ENCODE results near the gene DHH. TPM values are rescaled to one million over a fixed set of nuclear protein-coding genes. Genes with fewer than 3 reads are reported as not detected.

Gene DHH
- total and polyA plus RNA-seq, 9 of the 15 experiments (the other 6 are each of a cell fraction or from before 2014, with no cell fraction given) = 0.07 to 2.6 (median 0.54) TPM

DNA sequence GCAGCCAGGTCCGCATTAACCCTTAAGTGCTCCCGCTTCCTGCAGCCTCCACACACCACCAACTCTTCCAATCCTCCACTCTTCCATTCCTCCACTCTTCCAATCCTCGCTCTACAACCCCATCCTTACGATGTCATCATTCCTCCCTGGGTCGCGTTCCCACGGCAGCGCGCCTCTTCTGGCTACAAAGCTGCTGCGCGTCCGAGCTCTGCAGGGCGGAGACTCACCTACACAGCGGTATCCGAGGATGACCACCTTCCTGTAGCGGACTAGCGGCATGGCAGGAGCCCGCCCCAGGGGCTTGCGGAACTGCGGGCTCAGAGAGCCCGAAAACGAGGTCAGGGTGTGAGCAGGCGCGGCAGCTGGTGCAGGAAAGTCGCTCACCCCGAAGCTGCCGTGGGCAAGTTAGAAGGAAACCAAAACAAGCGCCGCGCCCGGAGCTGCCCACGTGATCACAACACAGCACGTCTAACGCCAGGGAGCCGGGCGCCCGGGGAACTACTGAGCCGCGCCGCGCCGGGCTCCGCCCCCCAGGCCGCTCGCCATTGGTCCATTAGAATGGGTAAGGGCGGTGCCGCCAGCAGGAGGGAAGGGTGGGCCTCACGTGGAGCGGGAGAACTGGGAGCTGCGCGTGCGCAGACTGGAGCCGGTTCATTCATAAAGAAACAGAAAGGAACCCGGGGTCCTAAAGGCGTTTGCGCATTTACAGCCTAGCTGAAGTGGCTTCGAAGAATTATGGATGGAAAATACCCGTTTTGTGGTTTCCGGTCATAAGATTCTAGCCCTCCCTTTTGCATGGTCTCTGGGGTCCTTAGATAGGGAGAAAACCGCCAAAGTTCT lies 24.9 kb downstream of the DHH start, which contains the start of gene RHEBL1 (continued):
- no peak for TF ChIP-seq ZNF445 (CRISPR knock-in tag; IDR thresholded peaks at IDR 0.05; ENCODE audit: low read depth)
- TF ChIP-seq KDM4B (IDR thresholded peaks at IDR 0.05; ENCODE audit: borderline replicate concordance in 2 of 2, low read depth in 1 of 2) = peak in 1 of 2 experiments; percentile 45; a peak in 1 of 4 replicates
- no peak for TF ChIP-seq KLF6 (CRISPR knock-in tag; IDR thresholded peaks at IDR 0.05; ENCODE audit: borderline replicate concordance)
- TF ChIP-seq, protein P1, sequence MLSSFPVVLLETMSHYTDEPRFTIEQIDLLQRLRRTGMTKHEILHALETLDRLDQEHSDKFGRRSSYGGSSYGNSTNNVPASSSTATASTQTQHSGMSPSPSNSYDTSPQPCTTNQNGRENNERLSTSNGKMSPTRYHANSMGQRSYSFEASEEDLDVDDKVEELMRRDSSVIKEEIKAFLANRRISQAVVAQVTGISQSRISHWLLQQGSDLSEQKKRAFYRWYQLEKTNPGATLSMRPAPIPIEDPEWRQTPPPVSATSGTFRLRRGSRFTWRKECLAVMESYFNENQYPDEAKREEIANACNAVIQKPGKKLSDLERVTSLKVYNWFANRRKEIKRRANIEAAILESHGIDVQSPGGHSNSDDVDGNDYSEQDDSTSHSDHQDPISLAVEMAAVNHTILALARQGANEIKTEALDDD (IDR thresholded peaks at IDR 0.05) = no peak
- TF ChIP-seq DPF2 (IDR thresholded peaks at IDR 0.05) = peak; percentile 27
- no peak for TF ChIP-seq XRCC4 (IDR thresholded peaks at IDR 0.05; ENCODE audit: extremely low read depth, insufficient read depth, insufficient read length)
- peak; percentile 53 for TF ChIP-seq ARID1B (IDR thresholded peaks at IDR 0.05)
- no peak for TF ChIP-seq HDAC6 (IDR thresholded peaks at IDR 0.05; ENCODE audit: low read depth, low read length)
- TF ChIP-seq HDAC2 (IDR thresholded peaks at IDR 0.05) = peak; percentile 97
- peak; percentile 89 for TF ChIP-seq RBBP5 (IDR thresholded peaks at IDR 0.05; ENCODE audit: borderline replicate concordance, insufficient read depth, low read length, poor library complexity, severe bottlenecking)
- 0 out of 2 replicates have a peak, but pooled peaks have one; percentile 51 for TF ChIP-seq SMARCE1 (IDR thresholded peaks at IDR 0.05)
- TF ChIP-seq ZNF3 (CRISPR knock-in tag; IDR thresholded peaks at IDR 0.05) = no peak
- no peak for TF ChIP-seq SP2 (IDR thresholded peaks at IDR 0.05; ENCODE audit: extremely low read depth, low read depth, low read length, poor library complexity, severe bottlenecking)
- no peak for TF ChIP-seq ZNF644 (tag; IDR thresholded peaks at IDR 0.05; ENCODE audit: low read depth)
- no peak for TF ChIP-seq TCFL5 (CRISPR knock-in tag; conservative IDR thresholded peaks at IDR 0.05)
- no peak for TF ChIP-seq MTA2 (IDR thresholded peaks at IDR 0.05; ENCODE audit: low read depth)
- TF ChIP-seq, protein P2, sequence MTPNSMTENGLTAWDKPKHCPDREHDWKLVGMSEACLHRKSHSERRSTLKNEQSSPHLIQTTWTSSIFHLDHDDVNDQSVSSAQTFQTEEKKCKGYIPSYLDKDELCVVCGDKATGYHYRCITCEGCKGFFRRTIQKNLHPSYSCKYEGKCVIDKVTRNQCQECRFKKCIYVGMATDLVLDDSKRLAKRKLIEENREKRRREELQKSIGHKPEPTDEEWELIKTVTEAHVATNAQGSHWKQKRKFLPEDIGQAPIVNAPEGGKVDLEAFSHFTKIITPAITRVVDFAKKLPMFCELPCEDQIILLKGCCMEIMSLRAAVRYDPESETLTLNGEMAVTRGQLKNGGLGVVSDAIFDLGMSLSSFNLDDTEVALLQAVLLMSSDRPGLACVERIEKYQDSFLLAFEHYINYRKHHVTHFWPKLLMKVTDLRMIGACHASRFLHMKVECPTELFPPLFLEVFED (CRISPR knock-in tag; conservative IDR thresholded peaks at IDR 0.05) = no peak
- no peak for TF ChIP-seq CHD1 (IDR thresholded peaks at IDR 0.05; ENCODE audit: low read length)
- TF ChIP-seq GTF2E2 (tag; IDR thresholded peaks at IDR 0.05) = no peak
- peak; percentile 52; the same call in 1 of the 2 replicates for TF ChIP-seq STAT6 (CRISPR knock-in tag; IDR thresholded peaks at IDR 0.05)
- TF ChIP-seq KAT2B (IDR thresholded peaks at IDR 0.05; ENCODE audit: low read depth, low read length) = no peak
- TF ChIP-seq ZNF655 (CRISPR knock-in tag; IDR thresholded peaks at IDR 0.05) = no peak
